GM18498 (cell line): ENCODE results near the gene MYO3B.
"Not testable (repeated sequence)": the region's sequence is repeated elsewhere in the genome, so short reads cannot be mapped to it uniquely, and the experiment has no call there.

Experiments used
- ATAC-seq: cut with Tn5 transposase; IDR thresholded peaks from one replicate; pipeline ENCODE4 v1.9.1; 2021; ENCODE audit warnings: mild to moderate bottlenecking, moderate library complexity; ENCODE audit not compliant: unreplicated experiment

Gene MYO3B

GRCh38 chr2:170674282-170674681 is 496.3 kb downstream of the MYO3B start:
- ATAC-seq = not testable (repeated sequence)

- no peak for ATAC-seq
Observed at GRCh38 chr2:170675701-170676100, 497.8 kb downstream of the MYO3B start.

- no peak for ATAC-seq
Observed at GRCh38 chr2:170679607-170680079, 501.7 kb downstream of the MYO3B start.

- ATAC-seq = peak; percentile 96
Observed at GRCh38 chr2:170680172-170680941, 502.4 kb downstream of the MYO3B start.

GRCh38 chr2:170681311-170681710 is 503.4 kb downstream of the MYO3B start:
- no peak for ATAC-seq

GRCh38 chr2:170685591-170685990 is 507.6 kb downstream of the MYO3B start:
- no peak for ATAC-seq

GRCh38 chr2:170689481-170689880 is 511.5 kb downstream of the MYO3B start:
- ATAC-seq = no peak

GRCh38 chr2:170690640-170691039 is 512.7 kb downstream of the MYO3B start:
- no peak for ATAC-seq

- ATAC-seq = no peak
Observed at GRCh38 chr2:170694316-170694715, 516.4 kb downstream of the MYO3B start.

- no peak for ATAC-seq
Observed at GRCh38 chr2:170695521-170696410, 517.8 kb downstream of the MYO3B start.

GRCh38 chr2:170696948-170697347 is 519.0 kb downstream of the MYO3B start:
- no peak for ATAC-seq

GRCh38 chr2:170701011-170701410 is 523.1 kb downstream of the MYO3B start:
- no peak for ATAC-seq

- ATAC-seq = no peak
Observed at GRCh38 chr2:170703776-170704476, 526.0 kb downstream of the MYO3B start.
